ENCODE results near the gene MDK. TPM values are rescaled to one million over a fixed set of nuclear protein-coding genes. Genes with fewer than 3 reads are reported as not detected.

The MDK gene
- total and polyA plus RNA-seq, 2 experiments from 2014 or later = 388 to 477 TPM

DNA sequence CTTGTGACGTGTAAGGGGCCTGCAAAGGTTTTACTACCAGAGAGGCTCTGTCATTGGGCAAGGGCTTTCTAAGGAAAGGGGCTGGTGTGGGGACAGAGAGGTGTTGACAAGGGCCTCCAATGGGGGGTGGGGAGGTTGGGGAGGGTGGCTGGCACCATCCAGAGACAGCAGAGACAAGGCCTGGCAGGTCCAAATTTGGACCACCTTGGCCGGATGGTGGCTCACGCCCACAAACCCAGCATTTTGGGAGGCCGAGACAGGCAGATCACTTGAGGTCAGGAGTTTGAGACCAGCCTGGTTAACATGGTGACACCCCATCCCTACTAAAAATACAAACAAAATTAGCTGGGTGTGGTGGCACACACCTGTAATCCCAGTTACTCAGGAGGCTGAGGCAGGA, 12.3 kb downstream of the MDK start (continued):
- TF ChIP-seq, protein P1, sequence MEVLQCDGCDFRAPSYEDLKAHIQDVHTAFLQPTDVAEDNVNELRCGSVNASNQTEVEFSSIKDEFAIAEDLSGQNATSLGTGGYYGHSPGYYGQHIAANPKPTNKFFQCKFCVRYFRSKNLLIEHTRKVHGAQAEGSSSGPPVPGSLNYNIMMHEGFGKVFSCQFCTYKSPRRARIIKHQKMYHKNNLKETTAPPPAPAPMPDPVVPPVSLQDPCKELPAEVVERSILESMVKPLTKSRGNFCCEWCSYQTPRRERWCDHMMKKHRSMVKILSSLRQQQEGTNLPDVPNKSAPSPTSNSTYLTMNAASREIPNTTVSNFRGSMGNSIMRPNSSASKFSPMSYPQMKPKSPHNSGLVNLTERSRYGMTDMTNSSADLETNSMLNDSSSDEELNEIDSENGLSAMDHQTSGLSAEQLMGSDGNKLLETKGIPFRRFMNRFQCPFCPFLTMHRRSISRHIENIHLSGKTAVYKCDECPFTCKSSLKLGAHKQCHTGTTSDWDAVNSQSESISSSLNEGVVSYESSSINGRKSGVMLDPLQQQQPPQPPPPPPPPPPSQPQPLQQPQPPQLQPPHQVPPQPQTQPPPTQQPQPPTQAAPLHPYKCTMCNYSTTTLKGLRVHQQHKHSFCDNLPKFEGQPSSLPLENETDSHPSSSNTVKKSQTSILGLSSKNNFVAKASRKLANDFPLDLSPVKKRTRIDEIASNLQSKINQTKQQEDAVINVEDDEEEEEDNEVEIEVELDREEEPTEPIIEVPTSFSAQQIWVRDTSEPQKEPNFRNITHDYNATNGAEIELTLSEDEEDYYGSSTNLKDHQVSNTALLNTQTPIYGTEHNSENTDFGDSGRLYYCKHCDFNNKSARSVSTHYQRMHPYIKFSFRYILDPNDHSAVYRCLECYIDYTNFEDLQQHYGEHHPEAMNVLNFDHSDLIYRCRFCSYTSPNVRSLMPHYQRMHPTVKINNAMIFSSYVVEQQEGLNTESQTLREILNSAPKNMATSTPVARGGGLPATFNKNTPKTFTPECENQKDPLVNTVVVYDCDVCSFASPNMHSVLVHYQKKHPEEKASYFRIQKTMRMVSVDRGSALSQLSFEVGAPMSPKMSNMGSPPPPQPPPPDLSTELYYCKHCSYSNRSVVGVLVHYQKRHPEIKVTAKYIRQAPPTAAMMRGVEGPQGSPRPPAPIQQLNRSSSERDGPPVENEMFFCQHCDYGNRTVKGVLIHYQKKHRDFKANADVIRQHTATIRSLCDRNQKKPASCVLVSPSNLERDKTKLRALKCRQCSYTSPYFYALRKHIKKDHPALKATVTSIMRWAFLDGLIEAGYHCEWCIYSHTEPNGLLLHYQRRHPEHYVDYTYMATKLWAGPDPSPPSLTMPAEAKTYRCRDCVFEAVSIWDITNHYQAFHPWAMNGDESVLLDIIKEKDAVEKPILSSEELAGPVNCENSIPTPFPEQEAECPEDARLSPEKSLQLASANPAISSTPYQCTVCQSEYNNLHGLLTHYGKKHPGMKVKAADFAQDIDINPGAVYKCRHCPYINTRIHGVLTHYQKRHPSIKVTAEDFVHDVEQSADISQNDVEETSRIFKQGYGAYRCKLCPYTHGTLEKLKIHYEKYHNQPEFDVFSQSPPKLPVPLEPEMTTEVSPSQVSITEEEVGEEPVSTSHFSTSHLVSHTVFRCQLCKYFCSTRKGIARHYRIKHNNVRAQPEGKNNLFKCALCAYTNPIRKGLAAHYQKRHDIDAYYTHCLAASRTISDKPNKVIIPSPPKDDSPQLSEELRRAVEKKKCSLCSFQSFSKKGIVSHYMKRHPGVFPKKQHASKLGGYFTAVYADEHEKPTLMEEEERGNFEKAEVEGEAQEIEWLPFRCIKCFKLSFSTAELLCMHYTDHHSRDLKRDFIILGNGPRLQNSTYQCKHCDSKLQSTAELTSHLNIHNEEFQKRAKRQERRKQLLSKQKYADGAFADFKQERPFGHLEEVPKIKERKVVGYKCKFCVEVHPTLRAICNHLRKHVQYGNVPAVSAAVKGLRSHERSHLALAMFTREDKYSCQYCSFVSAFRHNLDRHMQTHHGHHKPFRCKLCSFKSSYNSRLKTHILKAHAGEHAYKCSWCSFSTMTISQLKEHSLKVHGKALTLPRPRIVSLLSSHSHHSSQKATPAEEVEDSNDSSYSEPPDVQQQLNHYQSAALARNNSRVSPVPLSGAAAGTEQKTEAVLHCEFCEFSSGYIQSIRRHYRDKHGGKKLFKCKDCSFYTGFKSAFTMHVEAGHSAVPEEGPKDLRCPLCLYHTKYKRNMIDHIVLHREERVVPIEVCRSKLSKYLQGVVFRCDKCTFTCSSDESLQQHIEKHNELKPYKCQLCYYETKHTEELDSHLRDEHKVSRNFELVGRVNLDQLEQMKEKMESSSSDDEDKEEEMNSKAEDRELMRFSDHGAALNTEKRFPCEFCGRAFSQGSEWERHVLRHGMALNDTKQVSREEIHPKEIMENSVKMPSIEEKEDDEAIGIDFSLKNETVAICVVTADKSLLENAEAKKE (CRISPR knock-in tag; IDR thresholded peaks at IDR 0.05) = no peak
- TF ChIP-seq EZH2 (IDR thresholded peaks at IDR 0.05; ENCODE audit: low read depth, unreplicated experiment) (no peak), JUNB (IDR thresholded peaks at IDR 0.05; ENCODE audit: unreplicated experiment) (no peak), NANOG (IDR thresholded peaks at IDR 0.05; ENCODE audit: borderline replicate concordance) (no peak), EZH2phosphoT487 (IDR thresholded peaks at IDR 0.05; ENCODE audit: unreplicated experiment) (no peak), CREB1 (CRISPR knock-in tag; IDR thresholded peaks at IDR 0.05; ENCODE audit: low read depth) (no peak), ZNF331 (CRISPR knock-in tag; IDR thresholded peaks at IDR 0.05; ENCODE audit: low read depth) (no peak), STAT1 (IDR thresholded peaks at IDR 0.05; ENCODE audit: unreplicated experiment) (no peak), POLR2AphosphoS5 (IDR thresholded peaks at IDR 0.05; ENCODE audit: low read depth) (no peak)
- TF ChIP-seq, protein P2, sequence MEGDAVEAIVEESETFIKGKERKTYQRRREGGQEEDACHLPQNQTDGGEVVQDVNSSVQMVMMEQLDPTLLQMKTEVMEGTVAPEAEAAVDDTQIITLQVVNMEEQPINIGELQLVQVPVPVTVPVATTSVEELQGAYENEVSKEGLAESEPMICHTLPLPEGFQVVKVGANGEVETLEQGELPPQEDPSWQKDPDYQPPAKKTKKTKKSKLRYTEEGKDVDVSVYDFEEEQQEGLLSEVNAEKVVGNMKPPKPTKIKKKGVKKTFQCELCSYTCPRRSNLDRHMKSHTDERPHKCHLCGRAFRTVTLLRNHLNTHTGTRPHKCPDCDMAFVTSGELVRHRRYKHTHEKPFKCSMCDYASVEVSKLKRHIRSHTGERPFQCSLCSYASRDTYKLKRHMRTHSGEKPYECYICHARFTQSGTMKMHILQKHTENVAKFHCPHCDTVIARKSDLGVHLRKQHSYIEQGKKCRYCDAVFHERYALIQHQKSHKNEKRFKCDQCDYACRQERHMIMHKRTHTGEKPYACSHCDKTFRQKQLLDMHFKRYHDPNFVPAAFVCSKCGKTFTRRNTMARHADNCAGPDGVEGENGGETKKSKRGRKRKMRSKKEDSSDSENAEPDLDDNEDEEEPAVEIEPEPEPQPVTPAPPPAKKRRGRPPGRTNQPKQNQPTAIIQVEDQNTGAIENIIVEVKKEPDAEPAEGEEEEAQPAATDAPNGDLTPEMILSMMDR (conservative IDR thresholded peaks at IDR 0.05; ENCODE audit: low read depth in 2 of 2) = no peak
- TF ChIP-seq, protein P3, sequence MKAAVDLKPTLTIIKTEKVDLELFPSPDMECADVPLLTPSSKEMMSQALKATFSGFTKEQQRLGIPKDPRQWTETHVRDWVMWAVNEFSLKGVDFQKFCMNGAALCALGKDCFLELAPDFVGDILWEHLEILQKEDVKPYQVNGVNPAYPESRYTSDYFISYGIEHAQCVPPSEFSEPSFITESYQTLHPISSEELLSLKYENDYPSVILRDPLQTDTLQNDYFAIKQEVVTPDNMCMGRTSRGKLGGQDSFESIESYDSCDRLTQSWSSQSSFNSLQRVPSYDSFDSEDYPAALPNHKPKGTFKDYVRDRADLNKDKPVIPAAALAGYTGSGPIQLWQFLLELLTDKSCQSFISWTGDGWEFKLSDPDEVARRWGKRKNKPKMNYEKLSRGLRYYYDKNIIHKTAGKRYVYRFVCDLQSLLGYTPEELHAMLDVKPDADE (IDR thresholded peaks at IDR 0.05) = no peak

Measured in GM23338 (cell line).